ENCODE data around the gene GBA2.

DNA sequence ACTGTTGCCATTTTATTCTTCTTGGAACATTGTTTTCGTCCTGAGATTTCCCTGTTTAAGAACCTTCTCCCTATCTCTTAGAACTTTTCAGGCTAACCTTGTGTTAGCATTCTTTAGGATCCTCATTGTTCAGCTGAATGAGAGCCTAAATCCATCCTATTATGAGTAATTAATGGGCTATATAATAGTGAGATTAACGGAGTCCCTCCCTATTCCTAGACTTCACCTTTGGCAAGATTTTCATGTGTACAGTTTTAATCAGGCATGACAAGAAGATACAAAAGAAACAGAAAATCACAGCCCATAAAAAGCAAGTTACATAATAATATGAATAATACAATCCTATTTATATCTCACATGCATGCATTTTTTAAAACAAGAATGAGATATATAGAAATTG is 14.2 kb upstream of the GBA2 start:
- TF ChIP-seq CTCF (IDR thresholded peaks at IDR 0.05) (no peak), POLR2A (IDR thresholded peaks at IDR 0.05) (no peak), EP300 (IDR thresholded peaks at IDR 0.05) (no peak), POLR2AphosphoS5 (IDR thresholded peaks at IDR 0.05) (no peak)
